Measurements from ENCODE around the gene CNBD2. TPM values are rescaled to one million over a fixed set of nuclear protein-coding genes. Genes with fewer than 3 reads are reported as not detected.
"Not testable (repeated sequence)": the region's sequence is repeated elsewhere in the genome, so short reads cannot be mapped to it uniquely, and the experiment has no call there.

CNBD2 gene
- total RNA-seq, 1 donor from 2014 or later, result 4.0 TPM

DNA sequence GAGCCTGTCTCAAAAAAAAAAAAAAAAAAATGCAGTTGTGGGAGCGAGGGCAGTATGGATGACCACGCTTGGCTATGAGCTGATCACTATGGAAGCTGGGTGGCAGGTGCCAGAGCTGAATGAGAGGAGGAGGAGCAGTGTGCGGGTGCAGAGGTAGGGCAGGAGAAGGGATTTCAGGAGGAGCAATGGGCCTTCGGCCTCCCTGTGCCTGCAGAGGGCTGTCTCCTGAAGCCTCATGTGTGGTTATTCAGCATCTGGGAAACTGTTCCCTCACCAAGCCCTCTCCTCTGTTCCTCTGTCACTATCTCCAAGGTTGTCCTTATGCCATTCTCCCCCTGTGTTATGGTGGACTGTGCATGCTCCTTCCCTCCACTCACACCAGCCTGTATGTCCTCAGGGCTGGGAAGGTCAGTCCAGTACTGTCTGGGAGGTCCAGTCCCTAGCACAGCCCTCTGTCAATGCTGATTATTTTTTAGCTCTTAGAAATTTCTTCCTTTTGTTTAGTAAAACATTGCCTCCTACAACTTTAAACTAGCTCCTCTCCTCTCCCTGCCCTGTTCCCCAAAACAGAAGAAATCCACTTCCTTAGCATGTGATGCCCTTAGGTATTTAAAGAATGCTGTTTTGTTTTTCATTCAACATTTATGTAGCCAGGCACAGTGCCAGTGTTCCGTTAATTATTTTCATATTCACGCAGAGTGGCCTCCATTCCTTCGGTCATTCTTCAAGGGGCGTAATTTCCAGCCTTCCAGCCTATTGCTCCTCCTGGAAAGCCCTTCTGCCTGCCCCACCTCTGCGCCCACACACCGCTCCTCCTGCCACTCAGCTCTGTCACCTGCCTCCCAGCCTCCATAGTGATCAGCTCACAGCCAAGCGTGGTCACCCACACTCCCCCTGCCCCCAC is 48.9 kb downstream of the CNBD2 start:
- intact Hi-C loops (cut with micrococcal nuclease), result no loop called here

DNA sequence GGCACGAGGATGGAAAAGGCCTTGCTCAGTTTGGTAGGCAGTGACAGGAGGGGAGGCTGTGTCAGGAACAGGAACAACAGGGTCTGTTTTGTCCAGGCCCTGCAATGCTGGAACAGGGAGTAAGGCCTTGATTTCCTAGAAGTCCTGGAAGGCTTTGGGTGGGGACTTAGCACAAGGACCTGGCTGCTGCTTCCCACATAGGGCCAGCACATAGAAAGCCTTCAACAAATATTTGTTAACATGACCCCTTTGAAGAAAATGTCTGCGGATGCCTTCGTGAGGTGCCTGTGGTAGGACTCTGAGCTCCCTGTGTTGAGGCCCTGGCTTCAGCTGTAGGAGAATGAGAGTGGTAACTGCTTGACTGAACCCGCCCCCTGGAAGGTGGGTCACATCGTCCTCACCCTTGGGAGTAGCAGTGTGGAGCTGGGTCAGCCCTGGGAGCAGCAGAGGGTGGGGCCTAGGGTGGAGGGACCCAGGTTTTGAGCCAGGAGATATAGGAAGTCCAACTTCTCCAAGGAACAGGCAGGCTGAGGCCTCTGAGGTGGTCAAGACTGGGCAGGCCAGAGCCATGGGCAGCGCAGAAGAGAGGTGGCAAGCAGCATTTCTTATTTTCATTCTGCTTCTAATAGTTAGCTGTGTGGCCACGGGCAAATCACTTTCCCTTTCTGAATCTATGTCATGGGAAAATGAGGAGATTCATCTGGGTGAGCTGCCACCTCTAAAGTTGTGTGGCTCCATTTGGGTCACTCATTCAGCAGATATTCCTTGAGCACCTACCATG is 50.0 kb downstream of the CNBD2 start:
- intact Hi-C loops (cut with micrococcal nuclease), result no loop called here

DNA sequence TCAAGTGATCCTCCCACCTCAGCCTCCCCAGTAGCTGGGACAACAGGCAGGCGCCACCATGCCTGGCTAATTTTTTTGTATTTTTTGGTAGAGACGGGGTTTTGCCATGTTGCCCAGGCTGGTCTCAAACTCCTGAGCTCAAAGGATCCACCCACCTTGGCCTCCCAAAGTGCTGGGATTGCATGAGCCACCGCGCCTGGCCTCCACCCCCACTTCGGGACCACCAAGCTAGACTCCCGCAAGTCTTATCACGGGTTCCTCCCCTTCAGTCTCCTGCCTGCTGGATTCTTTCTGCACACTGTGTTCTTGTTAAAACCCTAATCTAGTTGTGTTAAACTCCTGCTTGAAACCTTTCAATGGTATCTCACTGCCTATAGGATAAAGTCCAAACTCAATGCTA is 57.7 kb downstream of the CNBD2 start:
- intact Hi-C loops (cut with micrococcal nuclease), result not testable (repeated sequence)

DNA sequence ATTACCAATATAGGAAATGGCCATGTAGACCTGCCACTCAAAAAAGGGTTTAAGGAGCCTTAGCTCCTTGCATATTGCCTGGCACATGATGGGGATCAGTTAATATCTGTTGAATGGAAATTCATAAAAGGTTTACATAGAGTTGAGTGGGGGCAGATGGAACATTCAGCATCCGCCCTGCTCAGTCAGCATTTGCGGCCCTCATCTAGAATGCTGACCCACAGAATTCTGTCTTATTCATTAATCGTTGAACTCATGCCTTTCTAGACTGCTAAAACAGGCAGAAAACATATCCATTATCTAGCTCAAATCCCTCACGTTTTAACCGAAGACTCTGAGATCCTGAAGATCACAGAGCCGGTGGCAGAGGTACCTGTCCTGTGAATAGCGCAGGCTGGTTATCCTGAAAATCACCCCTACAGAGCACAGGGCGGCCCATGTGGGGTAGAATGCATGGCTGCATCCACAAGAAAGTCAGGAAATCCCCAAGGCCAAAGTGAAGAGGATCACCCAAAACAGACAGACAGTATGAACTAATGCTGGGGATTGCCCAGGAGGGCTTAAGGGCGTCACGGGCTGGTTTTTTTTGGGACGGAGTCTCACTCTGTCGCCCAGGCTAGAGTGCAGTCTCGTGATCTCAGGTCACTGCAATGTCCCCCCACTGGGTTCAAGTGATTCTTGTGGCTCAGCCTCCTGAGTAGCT is 59.9 kb downstream of the CNBD2 start:
- intact Hi-C loops (cut with micrococcal nuclease), result no loop called here

DNA sequence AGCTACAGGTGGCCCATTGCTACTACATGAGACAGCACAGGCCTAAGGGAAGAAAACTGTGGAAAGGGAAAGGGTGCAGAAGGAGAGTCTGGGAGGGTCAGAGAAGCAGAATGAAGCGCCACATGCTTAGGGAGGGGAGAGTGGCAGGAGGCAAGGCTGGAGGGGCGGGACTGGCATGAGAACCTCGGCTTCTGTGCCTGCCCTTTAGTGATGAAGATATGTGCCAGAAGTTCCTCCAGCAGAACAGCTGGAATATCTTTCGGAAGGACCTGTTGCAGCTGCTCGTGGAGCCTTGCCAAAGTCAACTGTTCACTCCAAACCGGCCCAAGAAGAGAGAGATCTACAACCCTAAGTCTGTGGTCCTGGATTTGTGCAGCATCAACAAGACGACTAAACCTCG is 61.8 kb downstream of the CNBD2 start:
- intact Hi-C loops (cut with micrococcal nuclease), result no loop called here

DNA sequence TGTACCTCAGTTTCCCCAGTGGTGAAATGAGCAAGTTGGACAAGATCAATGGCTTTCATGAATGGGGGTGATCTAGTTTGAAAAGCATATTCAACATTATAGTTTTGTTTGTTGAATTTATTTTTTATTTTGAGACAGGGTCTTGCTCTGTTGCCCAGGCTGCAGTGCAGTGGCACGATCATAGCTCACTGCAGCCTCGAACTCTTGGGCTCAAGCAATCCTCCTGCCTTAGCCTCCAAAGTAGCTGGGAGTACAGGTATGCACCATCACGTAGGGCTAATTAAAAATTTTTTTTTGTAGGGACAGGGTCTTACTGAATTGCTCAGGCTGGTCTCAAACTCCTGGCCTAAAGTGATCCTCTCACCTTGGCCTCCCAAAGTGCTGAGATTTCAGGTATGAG is 63.4 kb downstream of the CNBD2 start:
- intact Hi-C loops (cut with micrococcal nuclease), result no loop called here

DNA sequence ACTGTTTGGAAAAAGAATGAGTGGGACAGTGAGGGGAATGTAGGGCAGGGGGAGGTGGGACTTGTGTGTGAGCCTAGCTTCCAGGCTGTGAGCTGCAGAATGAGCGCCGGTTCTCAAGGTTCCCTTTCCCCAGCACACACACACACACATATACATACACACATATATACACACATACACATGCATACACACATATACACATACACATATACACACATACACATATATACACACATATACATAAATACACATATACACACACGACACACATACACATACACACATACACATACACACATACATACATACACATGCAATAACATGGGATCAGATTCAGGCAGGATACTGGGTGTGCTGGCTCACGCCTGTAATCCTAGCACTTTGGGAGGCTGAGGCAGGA is 66.5 kb downstream of the CNBD2 start:
- intact Hi-C loops (cut with micrococcal nuclease), result no loop called here

DNA sequence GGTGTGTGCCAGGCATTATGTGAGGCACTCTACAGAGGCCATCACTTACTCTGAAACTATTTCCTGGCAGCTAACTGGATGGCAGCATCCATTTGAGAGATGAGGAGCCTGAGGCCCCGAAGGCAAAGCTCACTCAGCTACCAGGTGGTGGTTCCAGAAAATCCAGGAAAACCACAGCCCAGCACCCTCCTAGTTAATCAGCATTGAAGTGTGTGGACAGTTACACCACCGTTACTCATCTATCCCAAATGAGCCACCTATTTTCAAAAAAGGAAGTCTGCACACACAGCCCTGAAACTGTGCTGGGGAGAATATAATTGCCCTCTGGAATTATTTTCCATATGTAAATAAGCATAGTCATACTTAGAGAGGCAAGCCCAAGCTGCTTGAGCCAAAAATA is 67.4 kb downstream of the CNBD2 start:
- intact Hi-C loops (cut with micrococcal nuclease), result no loop called here

DNA sequence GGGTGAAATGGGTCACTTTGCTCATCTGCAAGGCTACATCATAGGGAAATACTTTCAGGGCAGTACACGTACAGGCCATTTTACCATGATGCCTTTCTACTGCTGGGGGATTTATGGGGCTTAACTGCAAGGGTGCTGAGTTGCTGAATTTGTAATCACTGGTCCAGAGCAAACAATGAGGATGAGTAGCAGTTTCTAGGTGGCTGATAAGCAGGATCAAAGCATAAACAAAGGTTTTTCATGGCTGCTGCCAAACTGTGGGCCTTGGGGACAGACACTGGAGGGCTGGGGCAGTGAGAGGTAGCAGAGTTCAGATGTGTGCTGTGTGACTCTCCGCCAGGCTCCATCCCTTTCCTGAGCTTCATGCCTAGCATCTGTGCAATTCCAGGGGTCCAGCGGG is 68.3 kb downstream of the CNBD2 start:
- intact Hi-C loops (cut with micrococcal nuclease), result no loop called here

DNA sequence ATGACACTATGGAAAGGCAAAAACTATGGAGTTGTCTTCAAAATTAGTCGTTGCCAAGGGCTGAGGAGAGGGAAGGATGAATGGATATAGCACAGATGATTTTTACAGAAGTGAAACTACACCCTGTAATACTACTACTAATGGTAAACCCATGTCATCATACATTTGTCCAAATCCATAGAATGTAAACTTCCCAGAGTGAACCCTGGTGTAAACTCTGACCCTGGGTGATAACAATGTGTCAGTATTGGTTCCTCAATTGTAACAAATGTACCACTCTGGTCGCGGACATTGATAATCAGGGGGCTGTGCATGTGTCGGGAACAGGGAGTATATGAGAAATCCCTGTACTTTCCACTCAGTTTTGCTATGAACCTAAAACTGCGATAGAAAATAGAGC is 72.2 kb downstream of the CNBD2 start:
- intact Hi-C loops (cut with micrococcal nuclease), result no loop called here

DNA sequence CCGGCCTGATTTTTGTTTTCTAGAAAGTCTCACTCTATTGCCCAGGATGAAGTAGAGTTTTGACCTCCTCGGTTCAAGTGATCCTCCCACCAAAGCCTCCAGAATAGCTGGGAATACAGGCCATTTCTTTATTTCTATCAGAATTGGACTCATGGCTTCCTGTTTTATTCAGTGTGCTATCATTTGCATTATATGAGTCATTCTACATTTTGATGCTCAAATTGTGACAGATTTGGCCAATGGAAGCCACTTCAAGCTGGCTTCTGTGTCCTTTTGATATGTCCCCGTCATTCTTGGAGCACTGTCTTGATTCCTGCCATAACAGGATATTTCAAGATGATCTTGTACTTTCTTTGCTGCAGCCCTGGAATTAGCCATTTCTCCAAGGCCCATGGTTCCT is 75.1 kb downstream of the CNBD2 start:
- intact Hi-C loops (cut with micrococcal nuclease), result no loop called here

DNA sequence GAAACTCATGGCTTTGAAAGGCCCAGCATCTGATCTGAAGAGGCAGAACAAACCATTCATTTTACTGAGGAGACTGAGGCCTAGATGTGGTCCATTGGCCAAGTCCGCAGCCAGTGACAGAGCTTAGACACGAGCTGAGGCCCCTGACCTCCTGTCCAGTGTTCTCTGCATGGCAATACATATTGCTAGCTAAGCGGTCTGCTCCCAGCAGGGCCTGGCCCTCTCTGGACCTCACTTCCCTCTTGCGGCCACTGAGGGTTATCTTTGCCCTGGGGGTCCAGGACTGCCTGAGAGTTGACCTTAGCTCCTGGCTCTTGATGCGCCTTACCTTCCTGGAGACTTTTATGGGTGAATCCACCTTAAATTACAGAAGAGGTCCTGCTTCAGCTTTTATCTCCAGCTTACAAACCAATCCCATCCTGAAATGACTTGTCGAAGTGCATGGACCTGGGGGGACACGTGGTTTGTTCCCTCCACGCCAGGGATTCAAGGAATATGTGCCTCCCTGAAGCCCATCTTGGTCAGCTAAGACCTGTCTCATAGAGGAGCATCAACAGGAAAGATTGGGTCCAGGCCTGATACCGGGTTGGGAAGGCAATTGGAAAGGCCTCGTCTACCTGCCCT is 75.6 kb downstream of the CNBD2 start:
- intact Hi-C loops (cut with micrococcal nuclease), result no loop called here

DNA sequence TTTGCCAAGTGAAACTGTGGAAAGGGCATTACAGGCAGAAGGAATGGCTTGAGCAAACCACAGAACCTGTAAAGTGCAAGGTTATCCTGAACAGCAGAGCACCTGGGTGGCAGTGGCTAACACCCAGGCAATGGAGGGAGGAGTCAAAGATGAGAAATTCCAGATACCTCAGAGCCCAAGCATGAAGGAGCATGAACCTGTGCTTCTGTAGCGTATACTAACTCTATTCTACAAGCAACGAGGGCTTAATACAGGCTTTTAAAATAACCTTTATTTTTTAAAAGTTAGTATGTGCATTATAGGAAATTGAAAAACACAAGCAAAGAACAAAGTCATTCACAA is 77.0 kb downstream of the CNBD2 start:
- intact Hi-C loops (cut with micrococcal nuclease), result no loop called here

DNA sequence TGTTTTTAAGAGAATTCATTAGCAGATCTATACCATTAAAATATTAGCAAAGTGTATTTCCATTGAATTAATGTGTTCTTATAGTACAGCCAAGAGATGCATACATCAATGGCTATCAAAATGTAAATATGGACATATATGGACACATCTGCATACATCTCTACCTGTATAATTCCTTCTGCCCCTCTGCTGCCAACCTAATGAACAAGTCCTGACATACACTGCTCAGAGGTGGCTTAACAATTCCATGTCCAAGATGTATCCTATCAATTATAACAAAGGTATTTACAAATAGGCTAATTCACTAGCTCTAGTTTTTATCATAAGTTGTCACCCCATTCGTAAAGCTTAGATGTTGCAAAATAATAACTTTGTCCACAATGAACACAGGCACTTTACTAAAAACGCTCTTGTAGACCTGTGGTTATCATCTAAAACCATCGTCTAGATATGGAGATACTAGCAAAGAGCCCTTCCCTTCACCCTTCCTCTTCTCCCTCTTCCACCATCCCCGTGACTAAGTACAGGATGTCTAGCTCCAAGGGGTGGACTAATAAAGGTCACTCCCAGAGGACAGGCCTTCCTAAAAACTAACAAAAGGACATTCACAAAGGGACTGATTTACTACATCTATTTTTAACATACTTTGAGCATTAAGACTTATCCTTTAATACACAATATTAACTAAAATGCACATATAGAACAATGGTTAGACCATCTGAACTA is 77.8 kb downstream of the CNBD2 start:
- intact Hi-C loops (cut with micrococcal nuclease), result not testable (repeated sequence)

DNA sequence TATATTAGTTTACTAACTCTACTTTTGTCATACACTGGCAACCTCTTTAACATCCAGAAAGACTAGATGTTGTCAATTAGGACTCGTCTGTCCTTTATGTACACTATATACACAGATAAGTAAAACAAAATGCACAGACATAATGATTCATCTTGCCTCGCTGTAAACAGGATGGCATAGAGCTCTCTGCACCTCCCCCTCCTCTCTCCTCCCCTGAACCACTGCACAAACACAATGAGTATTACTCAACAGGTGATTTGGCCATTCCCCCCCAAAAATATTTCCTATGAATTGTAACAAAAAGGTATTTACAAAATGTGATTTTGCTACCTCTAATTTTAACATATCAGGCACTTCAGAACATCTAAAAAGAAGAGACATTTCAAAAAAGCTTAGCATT is 81.0 kb downstream of the CNBD2 start:
- intact Hi-C loops (cut with micrococcal nuclease), result not testable (repeated sequence)

DNA sequence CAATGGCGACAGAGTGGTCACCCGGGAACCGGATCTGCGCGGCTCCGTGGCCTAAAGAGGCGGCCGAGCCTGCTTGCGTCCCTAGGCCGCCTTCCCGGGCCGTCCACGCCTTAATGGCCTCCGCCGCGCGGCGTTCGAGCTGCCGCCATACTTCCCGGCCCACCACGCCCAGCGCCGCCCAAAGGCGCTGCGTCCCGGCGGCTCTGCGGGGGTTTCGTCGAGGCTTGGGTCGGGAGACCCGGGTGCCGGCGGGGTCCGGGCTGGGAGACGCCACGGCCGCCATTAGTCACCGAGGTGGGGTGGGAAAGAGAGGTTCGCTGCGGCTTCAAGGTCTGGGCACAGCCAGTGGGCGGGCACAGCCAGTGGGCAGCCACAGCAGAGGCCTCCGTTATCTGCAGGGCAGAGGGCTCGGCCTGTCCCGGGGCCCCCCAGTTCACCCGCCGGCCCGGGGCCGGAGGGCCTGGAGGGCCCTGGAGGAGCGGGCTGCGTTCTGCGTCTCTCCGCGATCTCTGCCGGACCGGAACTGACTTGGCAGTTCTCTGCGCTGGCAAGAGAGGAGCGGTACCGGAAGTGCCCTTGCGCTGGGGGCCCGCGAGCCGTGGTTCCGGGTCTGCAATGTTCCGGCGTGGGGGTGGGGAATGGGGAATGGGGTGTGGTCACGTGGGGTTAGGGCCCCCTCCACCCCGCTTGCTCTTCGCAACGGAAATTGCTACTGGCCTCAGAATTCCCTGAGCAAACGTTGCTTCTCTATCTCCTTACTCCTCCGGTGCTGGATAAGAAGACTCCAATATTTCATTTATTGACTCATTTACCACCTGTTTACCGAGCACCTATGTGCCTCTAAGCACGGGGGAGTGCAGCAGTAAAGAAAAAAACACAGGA is 82.3 kb downstream of the CNBD2 start:
- intact Hi-C loops (cut with micrococcal nuclease), result loop anchor here (2.0 kb wide), 2 partner anchors 14 to 96 kb away; partner anchors contain the start of gene SCAND1

DNA sequence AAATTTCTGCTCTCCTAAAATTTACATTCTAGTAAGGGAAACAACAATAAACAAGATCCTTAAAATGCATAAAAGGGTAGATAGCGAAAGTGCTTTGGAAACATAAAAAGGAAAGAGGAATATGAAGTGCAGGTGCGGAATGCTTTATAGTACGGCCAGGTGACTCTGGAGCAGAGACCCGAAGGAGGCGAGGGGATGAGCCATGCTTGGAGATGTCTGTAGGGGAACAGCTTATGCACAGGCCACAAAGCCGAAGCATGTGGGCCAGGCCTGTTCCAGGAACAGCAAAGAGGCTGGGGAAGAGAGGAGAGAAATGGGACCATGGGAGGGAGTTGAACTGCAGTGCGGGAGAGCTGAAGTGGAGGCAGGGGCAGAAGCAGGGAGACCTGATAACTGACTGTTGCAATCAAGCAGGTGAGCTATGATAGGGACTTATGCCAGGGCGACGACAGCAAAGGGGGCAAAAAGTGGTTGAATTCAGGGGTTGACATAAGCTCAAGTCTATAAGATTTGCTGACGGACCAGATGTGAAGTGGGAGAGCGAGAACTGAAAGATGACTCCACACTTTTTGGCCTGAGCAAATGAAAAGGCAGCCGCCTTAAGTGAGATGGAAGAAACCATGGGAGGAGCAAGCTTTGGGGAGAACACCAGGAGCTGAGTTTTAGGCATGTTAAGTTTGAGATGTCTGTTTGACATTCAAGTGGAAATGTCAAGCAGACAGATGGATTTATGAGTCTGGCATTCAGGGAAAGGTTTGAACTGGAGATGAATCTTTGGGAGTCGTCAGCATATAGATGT is 83.1 kb downstream of the CNBD2 start:
- intact Hi-C loops (cut with micrococcal nuclease), result loop anchor here (2.0 kb wide), 2 partner anchors 13 to 97 kb away; partner anchors contain the start of gene SCAND1

DNA sequence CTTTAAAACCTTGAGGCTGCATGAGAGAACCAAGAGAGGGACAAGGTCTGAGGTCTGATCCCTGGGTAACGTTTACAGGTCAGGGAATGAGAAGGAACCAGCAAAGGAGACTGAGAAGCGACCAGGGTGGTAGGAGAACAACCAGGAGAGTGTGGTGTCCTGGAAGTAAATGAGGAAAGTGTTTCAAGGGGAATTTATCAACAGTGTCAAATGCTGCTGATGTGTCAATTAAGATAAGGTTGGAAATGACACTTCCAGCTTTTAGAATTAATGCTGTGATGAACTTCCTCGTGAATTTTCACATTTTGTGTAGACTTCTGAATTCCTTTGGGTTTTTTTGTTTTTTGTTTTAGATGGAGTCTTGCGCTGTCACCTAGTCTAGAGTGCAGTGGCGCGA is 83.7 kb downstream of the CNBD2 start:
- intact Hi-C loops (cut with micrococcal nuclease), result no loop called here

Measured in T-helper 2 cell treated with Interferon-gamma antibody and Interleukin-4, amounts not matched to agents 100 ng/mL and 5 ng/mL, for 36 hours (primary cell).